ENCODE results near the gene SBF2.
A peak's percentile ranks its signal among the peaks of the same experiment; 100 is the strongest.

The SBF2 gene

DNA sequence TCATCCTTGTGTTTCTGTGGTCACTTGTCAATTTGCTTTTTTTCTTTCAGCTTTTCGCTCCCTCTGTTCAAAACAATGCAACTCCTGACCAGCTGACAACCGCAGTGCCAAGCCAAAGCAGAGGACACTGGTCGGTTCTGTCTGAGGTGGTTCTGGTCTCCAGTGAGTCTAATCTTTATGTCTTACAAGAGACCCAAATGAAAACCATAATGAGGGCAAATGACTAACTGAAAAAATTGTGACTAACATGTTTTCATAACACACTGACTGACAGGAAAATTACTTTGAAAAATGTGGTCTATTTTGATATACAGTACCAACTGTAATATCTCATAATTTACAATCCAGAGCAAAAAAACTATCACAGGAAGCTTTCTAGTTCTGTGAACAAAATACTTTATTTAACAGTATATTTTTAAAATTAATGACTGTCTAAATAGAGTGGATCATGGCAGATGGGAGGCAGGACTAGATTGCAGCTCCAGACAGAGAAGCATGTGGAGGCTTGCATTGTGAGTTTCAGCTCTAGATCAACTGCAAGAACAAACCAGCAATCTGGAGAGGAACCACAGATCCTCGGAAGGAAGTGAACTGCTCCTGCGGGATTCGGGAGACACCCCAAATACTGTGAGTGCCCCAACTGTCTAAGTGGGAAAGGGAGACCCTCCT, 311.8 kb downstream of the SBF2 start:
- TF ChIP-seq, protein P1, sequence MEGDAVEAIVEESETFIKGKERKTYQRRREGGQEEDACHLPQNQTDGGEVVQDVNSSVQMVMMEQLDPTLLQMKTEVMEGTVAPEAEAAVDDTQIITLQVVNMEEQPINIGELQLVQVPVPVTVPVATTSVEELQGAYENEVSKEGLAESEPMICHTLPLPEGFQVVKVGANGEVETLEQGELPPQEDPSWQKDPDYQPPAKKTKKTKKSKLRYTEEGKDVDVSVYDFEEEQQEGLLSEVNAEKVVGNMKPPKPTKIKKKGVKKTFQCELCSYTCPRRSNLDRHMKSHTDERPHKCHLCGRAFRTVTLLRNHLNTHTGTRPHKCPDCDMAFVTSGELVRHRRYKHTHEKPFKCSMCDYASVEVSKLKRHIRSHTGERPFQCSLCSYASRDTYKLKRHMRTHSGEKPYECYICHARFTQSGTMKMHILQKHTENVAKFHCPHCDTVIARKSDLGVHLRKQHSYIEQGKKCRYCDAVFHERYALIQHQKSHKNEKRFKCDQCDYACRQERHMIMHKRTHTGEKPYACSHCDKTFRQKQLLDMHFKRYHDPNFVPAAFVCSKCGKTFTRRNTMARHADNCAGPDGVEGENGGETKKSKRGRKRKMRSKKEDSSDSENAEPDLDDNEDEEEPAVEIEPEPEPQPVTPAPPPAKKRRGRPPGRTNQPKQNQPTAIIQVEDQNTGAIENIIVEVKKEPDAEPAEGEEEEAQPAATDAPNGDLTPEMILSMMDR (IDR thresholded peaks at IDR 0.05; ENCODE audit: borderline replicate concordance, insufficient read depth, low read depth, low read length) = no peak
- no peak overlapping the region for H3K4me3 ChIP-seq (ENCODE audit: low read depth, low read length)

DNA sequence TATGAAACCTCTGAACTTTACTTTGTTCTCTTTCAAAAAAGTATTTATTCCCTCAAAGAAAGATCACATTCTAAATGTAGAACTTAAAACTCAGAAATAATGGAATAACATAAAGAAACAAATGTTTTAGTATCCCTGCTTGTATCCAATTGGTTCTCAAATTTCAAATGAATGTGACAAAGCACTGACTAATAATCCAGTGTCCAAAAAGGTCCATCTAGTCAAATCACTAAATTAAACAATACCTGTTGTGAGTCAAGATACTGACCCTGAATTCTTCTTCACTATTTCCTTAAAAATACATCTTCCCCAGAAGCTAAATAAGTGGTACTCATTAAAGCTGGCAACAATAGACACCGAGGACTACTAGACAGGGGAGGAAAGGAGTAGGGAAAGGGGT, 313.1 kb downstream of the SBF2 start:
- TF ChIP-seq, protein P1 (IDR thresholded peaks at IDR 0.05; ENCODE audit: borderline replicate concordance, insufficient read depth, low read depth, low read length) = no peak

DNA sequence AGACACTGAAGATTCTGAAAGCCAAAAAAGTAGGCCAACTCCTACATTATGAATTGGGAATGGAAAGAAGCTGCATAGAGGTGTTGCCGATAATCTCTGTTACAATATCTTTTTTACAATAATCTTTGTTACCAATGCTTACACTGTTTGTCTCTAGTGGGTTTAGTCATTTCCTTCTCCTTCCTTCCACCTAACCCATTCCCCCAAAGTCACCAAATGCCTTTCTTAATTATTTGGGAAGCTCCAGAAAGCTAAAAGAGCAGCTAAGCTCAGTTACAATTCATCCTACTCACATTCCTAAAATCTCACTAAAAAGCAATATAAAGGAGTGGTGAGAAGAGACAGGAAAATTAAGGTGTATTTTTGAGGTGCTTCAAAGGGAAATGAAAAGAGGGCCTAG, 316.5 kb downstream of the SBF2 start:
- no peak overlapping the region for H3K4me3 ChIP-seq (ENCODE audit: low read depth, low read length)
- TF ChIP-seq, protein P1 (IDR thresholded peaks at IDR 0.05; ENCODE audit: borderline replicate concordance, insufficient read depth, low read depth, low read length) = no peak

More for the DNA sequence above, 313.1 kb downstream of the SBF2 start:
- H3K4me3 ChIP-seq (ENCODE audit: low read depth, low read length) = no peak overlapping the region

DNA sequence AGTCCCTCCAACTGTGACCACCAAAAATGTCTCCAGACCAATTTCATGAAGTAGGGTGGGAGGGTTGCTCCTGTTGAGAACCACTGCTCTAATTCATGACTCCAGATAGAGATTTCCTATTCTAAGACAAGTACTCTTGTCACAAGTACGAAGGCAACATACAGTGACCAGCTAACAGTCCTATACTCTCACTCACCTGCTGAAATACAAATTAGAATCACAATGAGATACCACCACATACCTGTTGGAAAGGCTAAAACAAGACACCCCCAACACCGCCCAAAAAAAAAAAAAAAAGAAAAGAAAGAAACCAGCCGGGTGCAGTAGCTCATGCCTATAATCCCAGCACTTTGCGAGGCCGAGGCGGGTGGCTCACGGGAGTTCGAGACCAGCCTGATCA, 319.6 kb downstream of the SBF2 start:
- TF ChIP-seq, protein P1 (IDR thresholded peaks at IDR 0.05; ENCODE audit: borderline replicate concordance, insufficient read depth, low read depth, low read length) = no peak
- no peak overlapping the region for H3K4me3 ChIP-seq (ENCODE audit: low read depth, low read length)

DNA sequence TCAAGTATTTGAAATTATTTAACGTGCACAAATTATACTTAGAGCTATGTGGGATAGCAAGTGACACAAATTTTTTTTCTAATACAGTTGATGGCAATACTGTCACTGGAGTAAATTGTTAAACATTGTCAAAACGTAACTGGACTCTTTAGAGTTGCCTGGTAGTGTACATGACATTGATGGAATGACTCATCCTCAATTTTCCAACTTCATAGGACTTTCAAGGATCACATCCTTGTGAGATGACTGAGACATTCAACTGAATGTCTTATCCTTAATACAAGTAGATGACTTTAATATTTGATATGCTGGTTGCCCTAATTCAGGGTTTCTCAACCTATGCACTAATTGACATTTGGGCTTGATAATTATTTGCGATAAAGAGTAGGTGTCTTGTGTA, 320.1 kb downstream of the SBF2 start:
- H3K4me3 ChIP-seq (ENCODE audit: low read depth, low read length) = no peak overlapping the region
- TF ChIP-seq, protein P1 (IDR thresholded peaks at IDR 0.05; ENCODE audit: borderline replicate concordance, insufficient read depth, low read depth, low read length) = no peak

DNA sequence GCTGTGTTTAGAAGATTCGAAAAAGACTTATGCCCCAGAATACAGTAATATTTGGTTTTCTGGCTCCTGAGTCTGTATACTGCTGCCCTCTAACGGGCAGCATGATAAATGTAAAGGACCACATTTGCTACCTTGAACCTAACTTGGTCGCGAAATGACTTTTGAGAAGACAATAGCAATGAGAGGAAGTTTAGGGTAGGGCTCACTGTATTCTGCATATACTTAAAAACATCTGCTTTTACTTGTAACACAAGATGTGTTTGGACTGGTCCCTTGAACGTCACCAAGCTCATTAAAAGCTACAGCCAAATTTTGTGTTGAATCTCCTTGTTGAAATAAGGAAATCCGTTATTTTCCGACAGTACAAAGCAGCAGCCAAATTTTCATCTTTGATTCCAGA, 321.0 kb downstream of the SBF2 start:
- TF ChIP-seq, protein P1 (IDR thresholded peaks at IDR 0.05; ENCODE audit: borderline replicate concordance, insufficient read depth, low read depth, low read length) = peak; percentile 46; the same call in 1 of the 2 replicates
- no peak overlapping the region for H3K4me3 ChIP-seq (ENCODE audit: low read depth, low read length)

DNA sequence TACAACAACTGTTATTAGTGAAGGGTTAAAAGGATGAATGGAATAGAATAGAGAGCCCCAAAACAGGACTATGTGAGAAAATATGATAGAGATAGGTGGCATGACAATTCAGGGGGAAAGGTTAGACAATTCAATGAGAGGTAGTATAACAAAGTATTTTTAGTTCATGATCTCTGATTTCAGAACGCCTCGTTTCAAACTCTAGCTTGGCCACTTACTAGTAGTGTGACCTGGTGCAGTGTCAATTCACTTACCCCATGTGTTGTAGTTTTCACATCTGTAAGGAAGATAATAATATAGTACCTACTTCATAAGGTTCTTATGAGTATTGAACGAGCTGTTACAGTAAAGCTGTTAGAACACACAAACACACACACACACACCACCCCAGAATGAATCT, 322.1 kb downstream of the SBF2 start:
- TF ChIP-seq, protein P1 (IDR thresholded peaks at IDR 0.05; ENCODE audit: borderline replicate concordance, insufficient read depth, low read depth, low read length) = no peak
- no peak overlapping the region for H3K4me3 ChIP-seq (ENCODE audit: low read depth, low read length)
